HG02943 (cell line): ENCODE measurements around the gene SMG5.

Experiments used
- ATAC-seq: cut with Tn5 transposase; IDR thresholded peaks from one replicate; pipeline ENCODE4 v1.9.1; 2021; ENCODE audit warnings: mild to moderate bottlenecking, low read depth, moderate library complexity; ENCODE audit not compliant: unreplicated experiment

Gene SMG5

DNA sequence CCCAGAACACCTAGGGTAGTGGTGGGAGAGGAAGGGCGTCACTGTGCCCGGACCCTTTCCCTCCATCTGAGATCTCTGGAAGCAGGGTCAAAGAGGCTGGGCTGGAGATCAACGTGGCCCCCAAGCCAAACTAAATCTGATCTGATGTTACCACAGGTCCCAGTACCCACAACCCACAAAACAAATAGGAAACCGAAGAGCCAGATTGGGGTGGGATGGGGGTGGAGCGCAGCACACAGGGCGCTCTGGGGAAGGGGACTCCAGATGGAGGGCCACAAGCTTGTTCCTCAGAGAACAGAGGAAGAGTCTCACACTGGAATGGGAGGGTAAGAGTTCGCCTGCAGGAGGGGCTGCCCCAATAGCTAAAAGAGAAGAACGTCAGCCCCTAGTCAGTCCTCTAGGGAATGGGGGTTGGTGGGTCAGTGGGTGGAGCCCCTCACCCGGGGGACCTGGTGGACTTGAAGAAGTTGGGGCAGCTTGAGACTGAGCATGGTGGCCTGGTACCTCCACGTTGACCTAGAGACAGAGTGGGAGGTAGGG, 36.3 kb downstream of the SMG5 start:
- no peak for ATAC-seq

DNA sequence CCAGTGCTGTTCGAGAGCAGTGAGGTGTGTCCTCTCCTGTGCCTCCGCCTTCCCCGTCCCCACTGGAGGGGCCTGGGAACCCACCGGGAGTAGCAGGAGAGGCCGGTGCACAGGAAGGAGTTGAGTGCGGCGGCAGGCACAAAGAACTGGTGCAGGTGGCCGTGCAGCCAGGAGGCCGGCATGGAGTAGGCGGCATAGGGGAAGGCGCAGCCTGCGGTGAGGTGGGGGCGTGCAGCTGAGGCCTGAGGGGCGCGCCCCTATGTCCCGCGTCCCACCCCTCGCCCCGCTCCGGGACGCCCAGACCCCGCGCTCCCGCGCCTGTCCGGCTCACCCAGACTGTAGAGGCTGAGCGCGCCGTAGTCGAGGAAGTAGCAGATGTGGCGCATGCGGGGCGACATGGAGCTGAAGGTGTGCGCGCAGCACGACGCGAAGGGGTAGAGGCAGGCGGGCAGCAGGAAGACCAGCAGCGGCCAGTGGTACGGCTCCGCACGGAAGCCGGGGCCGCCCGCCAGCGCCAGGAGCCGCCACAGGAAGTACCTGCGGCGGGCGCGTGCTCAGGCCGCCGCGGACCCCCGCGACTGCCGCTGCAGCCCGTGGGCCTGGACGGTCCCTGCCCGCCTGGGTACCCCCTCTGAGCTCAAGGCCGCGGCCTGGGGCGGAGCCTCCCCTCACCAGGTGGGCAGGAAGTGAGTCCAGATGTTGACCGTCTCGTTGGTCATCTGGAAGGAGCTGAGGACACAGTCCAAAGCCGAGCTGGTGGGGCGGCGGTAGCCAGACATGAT, 37.0 kb downstream of the SMG5 start:
- no peak for ATAC-seq

GRCh38 chr1:156244712-156245111, 37.9 kb downstream of the SMG5 start:
- ATAC-seq: no peak

DNA sequence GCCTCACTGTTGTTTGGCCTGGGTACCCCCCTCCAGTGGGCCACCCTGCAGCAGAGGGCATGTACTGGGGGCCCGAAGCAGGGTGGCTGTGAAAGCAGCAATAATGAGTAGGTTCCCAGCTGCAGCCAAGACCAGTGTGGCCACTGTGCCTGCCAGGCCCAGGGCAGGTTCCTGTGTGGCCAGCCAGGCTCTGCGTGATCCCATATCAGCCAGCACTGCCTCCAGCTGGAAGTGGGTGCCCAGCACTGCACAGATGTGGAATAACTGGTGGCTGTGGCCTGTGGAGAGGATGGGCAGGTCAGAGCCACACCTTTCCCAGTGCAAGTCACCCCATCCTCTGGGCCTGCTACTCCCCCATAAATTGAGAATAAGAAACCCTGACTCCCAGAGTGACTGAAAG, 38.5 kb downstream of the SMG5 start:
- no peak for ATAC-seq

- no peak for ATAC-seq
Observed at GRCh38 chr1:156242738-156243137, 39.9 kb downstream of the SMG5 start.

- no peak for ATAC-seq
Observed at GRCh38 chr1:156241926-156242325, 40.7 kb downstream of the SMG5 start, which contains the start of gene BGLAP. TSS of gene BGLAP (plus strand) at chr1:156242184. CDS start at chr1:156242232, 48 bp downstream.

DNA sequence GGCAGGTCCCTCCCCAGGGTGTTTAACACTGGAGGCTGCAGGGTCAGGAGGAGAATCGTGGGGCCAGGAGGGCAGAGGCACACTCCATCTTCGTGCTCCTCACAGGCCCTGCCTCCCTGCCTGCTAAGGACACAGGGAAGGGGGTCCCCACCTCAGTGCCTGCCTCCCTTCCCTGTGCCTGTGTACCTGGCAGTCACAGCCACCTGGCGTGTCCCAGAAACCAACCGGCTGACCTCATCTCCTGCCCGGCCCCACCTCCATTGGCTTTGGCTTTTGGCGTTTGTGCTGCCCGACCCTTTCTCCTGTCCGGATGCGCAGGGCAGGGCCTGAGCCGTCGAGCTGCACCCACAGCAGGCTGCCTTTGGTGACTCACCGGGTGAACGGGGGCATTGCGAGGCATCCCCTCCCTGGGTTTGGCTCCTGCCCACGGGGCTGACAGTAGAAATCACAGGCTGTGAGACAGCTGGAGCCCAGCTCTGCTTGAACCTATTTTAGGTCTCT, 41.3 kb downstream of the SMG5 start:
- no peak for ATAC-seq

DNA sequence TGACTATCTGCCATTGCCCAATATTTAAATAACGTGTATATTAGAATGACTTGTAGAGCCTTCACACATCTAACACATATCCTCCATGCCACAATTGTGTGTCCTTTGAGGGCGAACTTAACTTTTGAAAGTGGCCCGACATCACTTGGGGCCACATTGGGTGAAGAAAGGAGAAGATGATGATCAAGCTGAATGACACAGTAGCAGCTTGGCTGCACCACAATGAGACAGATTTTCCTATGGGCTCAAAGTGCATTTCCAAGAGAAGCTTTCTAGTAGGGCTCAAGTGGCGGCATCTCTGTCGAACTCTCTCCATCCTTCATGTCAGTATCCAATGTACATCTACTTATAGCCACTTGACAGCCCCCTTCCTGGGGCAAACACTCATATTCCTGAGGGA, 44.4 kb downstream of the SMG5 start:
- ATAC-seq: no peak

DNA sequence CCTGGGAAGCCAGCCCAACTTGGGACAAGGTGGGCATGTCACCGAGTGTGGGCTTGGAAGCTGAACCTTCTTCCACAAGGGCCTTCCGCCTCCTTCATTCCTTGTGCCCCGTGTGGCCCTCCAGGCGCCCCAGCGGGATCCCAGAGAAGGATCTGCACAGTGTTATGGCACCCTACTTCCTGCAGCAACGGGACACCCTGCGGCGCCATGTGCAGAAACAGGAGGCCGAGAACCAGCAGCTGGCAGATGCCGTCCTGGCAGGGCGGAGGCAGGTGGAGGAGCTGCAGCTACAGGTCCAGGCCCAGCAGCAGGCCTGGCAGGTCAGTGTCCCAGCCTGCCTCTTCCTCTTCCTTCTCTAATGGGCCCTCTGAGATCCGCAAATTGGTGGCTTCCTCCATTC, 46.5 kb downstream of the SMG5 start:
- ATAC-seq: no peak

- ATAC-seq: no peak
Observed at GRCh38 chr1:156233426-156234127, 49.0 kb downstream of the SMG5 start.

GRCh38 chr1:156232201-156232894, 50.3 kb downstream of the SMG5 start:
- ATAC-seq: no peak

- no peak for ATAC-seq
Observed at GRCh38 chr1:156230473-156230837, 52.2 kb downstream of the SMG5 start.

- ATAC-seq: no peak
Observed at GRCh38 chr1:156229809-156230472, 52.7 kb downstream of the SMG5 start.

DNA sequence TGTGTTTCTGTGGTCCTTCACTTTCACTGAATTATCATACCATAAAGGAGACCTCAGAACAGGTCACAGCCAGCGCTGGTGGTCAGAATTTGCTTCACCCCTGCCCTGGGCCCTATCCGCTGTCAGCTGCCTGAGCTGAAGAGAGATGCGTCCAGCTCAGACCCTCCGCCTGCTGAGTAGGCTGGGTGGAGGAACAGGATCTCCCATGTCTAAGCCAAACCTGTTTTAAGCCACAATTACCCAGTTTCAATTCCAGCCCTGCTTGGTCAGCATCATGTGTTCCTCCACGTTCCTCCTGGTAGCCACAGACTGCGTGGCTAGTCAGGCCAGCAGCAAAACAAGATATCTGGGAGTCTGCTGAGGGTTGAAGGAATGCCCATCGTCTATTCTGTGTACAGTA, 54.1 kb downstream of the SMG5 start:
- ATAC-seq: no peak

DNA sequence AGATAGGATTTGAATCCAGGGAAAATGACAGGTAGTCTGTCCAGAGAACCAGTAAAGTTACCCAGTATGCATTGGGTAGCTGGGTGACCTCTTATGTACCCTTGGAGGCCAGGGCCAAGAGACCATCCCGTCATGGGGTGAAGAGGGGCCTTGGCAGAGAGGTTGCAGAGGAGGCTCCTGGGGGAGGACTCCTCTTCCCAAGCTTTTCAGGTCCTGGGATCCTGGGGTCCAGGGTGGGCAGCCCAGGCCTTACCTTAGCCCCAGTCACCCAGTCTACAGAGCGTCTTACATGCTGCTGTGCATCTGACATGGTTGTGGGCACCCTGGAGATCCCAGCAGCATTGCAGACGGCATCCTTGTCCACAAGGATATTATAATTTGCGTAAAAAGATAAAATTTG, 55.8 kb downstream of the SMG5 start:
- ATAC-seq: no peak

- peak; percentile 59 for ATAC-seq
Observed at GRCh38 chr1:156226116-156226538, 56.5 kb downstream of the SMG5 start.

DNA sequence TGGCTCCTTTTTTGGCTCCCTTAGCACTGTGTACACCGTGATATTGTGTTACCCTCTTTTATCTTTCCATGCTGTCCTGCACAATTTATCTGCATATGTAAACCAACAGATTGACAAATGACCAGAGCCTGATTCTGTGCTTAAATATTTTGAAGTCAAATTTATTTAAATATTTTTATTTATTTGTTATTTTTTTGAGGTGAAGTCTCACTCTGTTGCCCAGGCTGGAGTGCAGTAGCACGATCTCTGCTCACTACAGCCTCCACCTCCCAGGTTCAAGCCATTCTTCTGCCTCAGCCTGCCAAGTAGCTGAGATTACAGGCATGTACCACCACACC, 57.0 kb downstream of the SMG5 start:
- ATAC-seq: no peak

- no peak for ATAC-seq
Observed at GRCh38 chr1:156221986-156222692, 60.5 kb downstream of the SMG5 start.

GRCh38 chr1:156220226-156220625, 62.4 kb downstream of the SMG5 start:
- ATAC-seq: no peak

DNA sequence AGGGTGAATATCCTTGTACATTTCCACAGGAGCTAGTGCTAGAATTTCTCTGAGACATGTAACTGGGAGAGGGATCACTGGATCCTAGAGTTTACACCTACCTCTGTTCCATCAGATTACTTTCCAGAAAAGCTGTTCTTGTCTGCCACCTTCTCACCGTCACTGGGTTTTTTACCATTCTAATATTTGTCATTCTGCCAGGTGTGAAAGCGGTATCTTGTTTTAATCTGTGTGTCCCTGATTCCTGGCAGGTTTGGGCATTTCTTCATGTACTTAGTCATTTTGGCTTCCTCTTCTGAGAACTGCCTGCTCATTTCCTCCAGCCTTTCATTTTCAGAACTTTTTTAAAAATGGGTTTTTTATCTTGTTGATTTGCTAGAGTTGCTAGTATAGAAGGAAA, 64.8 kb downstream of the SMG5 start:
- ATAC-seq: no peak
